Ishikawa (cell line): ENCODE data around the gene TBC1D9.

Experiments
- CEBPB ChIP-seq: IDR thresholded peaks from 2 replicates; pipeline ENCODE4 v1.6.1; 2012
- CREB1 ChIP-seq: IDR thresholded peaks from 2 replicates; pipeline ENCODE4 v1.6.1; 2012; ENCODE audit warnings: low read depth
- EGR1 ChIP-seq: IDR thresholded peaks from 2 replicates; pipeline ENCODE4 v1.6.1; 2012
- EP300 ChIP-seq: IDR thresholded peaks from 2 replicates; pipeline ENCODE4 v1.6.1; 2012; ENCODE audit warnings: borderline replicate concordance
- FOXM1 ChIP-seq: IDR thresholded peaks from 2 replicates; pipeline ENCODE4 v1.6.1; 2012; ENCODE audit warnings: low read depth, borderline replicate concordance
- MAX ChIP-seq: IDR thresholded peaks from 2 replicates; pipeline ENCODE4 v1.6.1; 2012
- NFIC ChIP-seq: IDR thresholded peaks from 2 replicates; pipeline ENCODE4 v1.6.1; 2012
- RAD21 ChIP-seq: IDR thresholded peaks from 2 replicates; pipeline ENCODE4 v1.6.1; 2012; ENCODE audit warnings: low read depth
- REST ChIP-seq: IDR thresholded peaks from 2 replicates; pipeline ENCODE4 v1.6.1; 2012; ENCODE audit warnings: low read depth, mild to moderate bottlenecking
- TAF1 ChIP-seq: IDR thresholded peaks from 2 replicates; pipeline ENCODE4 v1.6.1; 2012; ENCODE audit warnings: low read depth, mild to moderate bottlenecking
- TCF12 ChIP-seq: IDR thresholded peaks from 2 replicates; pipeline ENCODE4 v1.6.1; 2012; ENCODE audit warnings: low read depth
- TEAD4 ChIP-seq: IDR thresholded peaks from 2 replicates; pipeline ENCODE4 v1.6.1; 2012
- YY1 ChIP-seq: IDR thresholded peaks from 2 replicates; pipeline ENCODE4 v1.6.1; 2012; ENCODE audit warnings: low read depth
- ZBTB7A ChIP-seq: IDR thresholded peaks from 2 replicates; pipeline ENCODE4 v1.6.1; 2012; ENCODE audit warnings: low read depth
- TF ChIP-seq, protein P1 (sequence below): IDR thresholded peaks from 2 replicates; pipeline ENCODE4 v1.6.1; 2012

Gene TBC1D9

DNA sequence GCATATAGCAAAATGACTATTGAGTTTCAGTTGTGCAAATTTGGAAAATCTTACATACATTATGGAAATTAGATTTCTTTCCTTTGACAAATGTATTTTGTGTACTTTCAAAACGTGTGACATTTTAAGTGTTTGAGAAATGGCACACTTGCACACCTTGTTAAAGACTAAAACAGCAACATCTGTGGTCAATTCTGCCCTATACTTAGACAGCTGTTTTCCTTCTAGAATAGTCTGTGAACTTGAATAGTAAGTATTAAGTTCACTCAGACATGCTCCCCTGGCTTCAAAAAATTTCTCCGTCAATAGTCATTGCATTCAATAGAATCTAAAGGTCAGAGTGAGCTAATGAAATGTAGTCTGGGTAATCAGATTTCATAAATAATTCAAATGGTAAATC lies 21.7 kb upstream of the TBC1D9 start:
- TF ChIP-seq EGR1 = no peak
- no peak for TF ChIP-seq REST
- no peak for TF ChIP-seq TAF1
- TF ChIP-seq TCF12 = no peak
- no peak for TF ChIP-seq RAD21
- TF ChIP-seq, protein P1, sequence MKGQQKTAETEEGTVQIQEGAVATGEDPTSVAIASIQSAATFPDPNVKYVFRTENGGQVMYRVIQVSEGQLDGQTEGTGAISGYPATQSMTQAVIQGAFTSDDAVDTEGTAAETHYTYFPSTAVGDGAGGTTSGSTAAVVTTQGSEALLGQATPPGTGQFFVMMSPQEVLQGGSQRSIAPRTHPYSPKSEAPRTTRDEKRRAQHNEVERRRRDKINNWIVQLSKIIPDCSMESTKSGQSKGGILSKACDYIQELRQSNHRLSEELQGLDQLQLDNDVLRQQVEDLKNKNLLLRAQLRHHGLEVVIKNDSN = no peak
- TF ChIP-seq TEAD4 = no peak
- no peak for TF ChIP-seq CEBPB
- TF ChIP-seq NFIC = no peak
- no peak for TF ChIP-seq MAX
- no peak for TF ChIP-seq FOXM1
- TF ChIP-seq ZBTB7A = no peak
- TF ChIP-seq CREB1 = no peak
- no peak for TF ChIP-seq EP300
- no peak for TF ChIP-seq YY1

- TF ChIP-seq FOXM1 (no peak), TEAD4 (no peak), YY1 (no peak), MAX (no peak), EGR1 (no peak), RAD21 (no peak), NFIC (no peak), CREB1 (no peak), ZBTB7A (no peak)
Measured at GRCh38 chr4:140777386-140777785, 21.2 kb upstream of the TBC1D9 start.

GRCh38 chr4:140776556-140776955 lies 20.4 kb upstream of the TBC1D9 start:
- TF ChIP-seq FOXM1 = no peak
- TF ChIP-seq ZBTB7A = no peak
- no peak for TF ChIP-seq EGR1
- no peak for TF ChIP-seq MAX
- no peak for TF ChIP-seq REST
- no peak for TF ChIP-seq CEBPB
- no peak for TF ChIP-seq NFIC
- no peak for TF ChIP-seq EP300
- no peak for TF ChIP-seq TCF12
- no peak for TF ChIP-seq TEAD4
- TF ChIP-seq CREB1 = no peak
- TF ChIP-seq, protein P1 = no peak
- no peak for TF ChIP-seq RAD21
- no peak for TF ChIP-seq TAF1
- TF ChIP-seq YY1 = no peak

DNA sequence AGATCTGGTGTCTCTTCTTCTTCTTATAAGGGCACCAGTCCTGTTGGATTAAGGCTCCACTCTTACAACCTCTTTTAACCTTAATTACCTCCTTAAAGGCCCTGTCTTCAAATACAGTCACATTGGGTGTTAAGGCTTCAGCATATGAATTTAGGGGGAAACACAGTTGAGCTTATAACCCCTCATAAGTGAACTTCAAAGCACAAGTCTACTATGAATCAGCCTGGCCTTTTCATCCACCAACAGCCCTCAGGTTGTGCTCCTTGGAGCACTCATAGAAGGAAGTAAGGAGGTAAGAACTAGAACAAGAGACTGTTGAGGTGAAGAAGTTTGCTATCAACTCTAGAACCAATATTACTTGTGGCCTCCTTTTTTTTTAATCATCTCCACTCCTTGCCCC lies 18.8 kb upstream of the TBC1D9 start:
- no peak for TF ChIP-seq FOXM1
- no peak for TF ChIP-seq ZBTB7A
- no peak for TF ChIP-seq REST
- TF ChIP-seq, protein P1 = no peak
- TF ChIP-seq YY1 = no peak
- no peak for TF ChIP-seq EGR1
- TF ChIP-seq NFIC = no peak
- TF ChIP-seq RAD21 = no peak
- no peak for TF ChIP-seq MAX
- TF ChIP-seq TCF12 = no peak
- no peak for TF ChIP-seq CREB1
- TF ChIP-seq CEBPB = no peak
- no peak for TF ChIP-seq EP300
- no peak for TF ChIP-seq TAF1
- no peak for TF ChIP-seq TEAD4
